Ascending aorta (tissue), 2 donors: ENCODE data around the gene OMD. TPM values are rescaled to one million over a fixed set of nuclear protein-coding genes. Genes with fewer than 3 reads are reported as not detected.

Experiments used
- DNase-seq, 2 donors: peaks; one replicate each; pipeline ENCODE4 v3.0.0-alpha.2; 2019; ENCODE audit warnings: low spot score in 2 of 2
- H3K27ac ChIP-seq, 2 donors: fragments of 200-600 bp; sonication (generic); one replicate each; pipeline ENCODE4 v1.5.1; 2016 to 2017; ENCODE audit warnings: mild to moderate bottlenecking in 1 of 2
- H3K27me3 ChIP-seq: fragments of 200-600 bp; sonication (generic); one replicate; pipeline ENCODE4 v1.5.1; 2017
- H3K36me3 ChIP-seq, 2 donors: fragments of 200-600 bp; sonication (generic); one replicate each; pipeline ENCODE4 v1.5.1; 2016
- H3K4me1 ChIP-seq, 2 donors: fragments of 200-600 bp; sonication (generic); one replicate each; pipeline ENCODE4 v1.5.1; 2016 to 2017; ENCODE audit warnings: mild to moderate bottlenecking in 1 of 2
- H3K4me3 ChIP-seq, 2 donors: fragments of 200-600 bp; sonication (generic); one replicate each; pipeline ENCODE4 v1.5.1; 2016 to 2017; ENCODE audit warnings: mild to moderate bottlenecking in 1 of 2
- H3K9me3 ChIP-seq, 2 donors: fragments of 200-600 bp; sonication (generic); one replicate each; pipeline ENCODE4 v1.5.1; 2016
- intact Hi-C: fragments of 100-400 bp; cut with DNase I; formaldehyde crosslinking; loops from one replicate; pipeline ENCODE4 v1.15.1; 2023
- total RNA-seq: library from RNA; depleted of rRNA; stranded (reverse); fragments of >200 nt; gene quantifications from one replicate; pipeline ENCODE4 v1.1.0, GENCODE V29; 2016
- TF ChIP-seq, protein P1 (sequence below), 3 experiments: fragments of 200-600 bp in 2 of 3; fragments of 450-650 bp in 1 of 3; sonication (generic) in 2 of 3; IDR thresholded peaks; one replicate each; pipeline ENCODE4 v1.5.1; 2016 to 2019; ENCODE audit warnings: antibody characterized with exemption in 3 of 3, mild to moderate bottlenecking in 1 of 3, moderate library complexity in 1 of 3

Gene OMD, protein sequence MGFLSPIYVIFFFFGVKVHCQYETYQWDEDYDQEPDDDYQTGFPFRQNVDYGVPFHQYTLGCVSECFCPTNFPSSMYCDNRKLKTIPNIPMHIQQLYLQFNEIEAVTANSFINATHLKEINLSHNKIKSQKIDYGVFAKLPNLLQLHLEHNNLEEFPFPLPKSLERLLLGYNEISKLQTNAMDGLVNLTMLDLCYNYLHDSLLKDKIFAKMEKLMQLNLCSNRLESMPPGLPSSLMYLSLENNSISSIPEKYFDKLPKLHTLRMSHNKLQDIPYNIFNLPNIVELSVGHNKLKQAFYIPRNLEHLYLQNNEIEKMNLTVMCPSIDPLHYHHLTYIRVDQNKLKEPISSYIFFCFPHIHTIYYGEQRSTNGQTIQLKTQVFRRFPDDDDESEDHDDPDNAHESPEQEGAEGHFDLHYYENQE
- 36.2 TPM for total RNA-seq

DNA sequence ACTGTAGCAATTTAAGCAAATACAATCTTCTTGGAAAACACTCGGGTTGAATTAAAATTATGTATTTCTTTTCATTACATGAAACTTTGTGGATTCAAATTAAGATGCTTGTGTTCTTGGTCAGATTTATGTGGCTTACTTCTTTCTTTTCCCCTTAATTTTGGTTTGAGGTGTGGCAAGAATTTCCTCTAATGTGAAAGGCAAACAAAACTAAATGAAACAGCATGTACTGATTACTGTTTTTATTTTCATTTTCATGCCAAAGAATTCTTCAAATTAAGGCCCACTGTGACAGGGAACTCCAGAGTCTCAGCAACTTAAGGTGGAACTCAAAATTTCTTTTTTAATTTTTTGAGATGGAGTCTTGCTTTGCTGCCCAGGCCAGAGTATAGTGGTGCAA is at the start of gene OMD:
Gene OMD, minus strand, starts transcription at position 132 of the 400 bp plus-strand sequence. CDS start 6,913 bp downstream, outside the sequence.
- H3K9me3 ChIP-seq: no peaks in the 10 kb centered on the region
- no peaks in the 10 kb centered on the region for H3K27me3 ChIP-seq
- TF ChIP-seq, protein P1, sequence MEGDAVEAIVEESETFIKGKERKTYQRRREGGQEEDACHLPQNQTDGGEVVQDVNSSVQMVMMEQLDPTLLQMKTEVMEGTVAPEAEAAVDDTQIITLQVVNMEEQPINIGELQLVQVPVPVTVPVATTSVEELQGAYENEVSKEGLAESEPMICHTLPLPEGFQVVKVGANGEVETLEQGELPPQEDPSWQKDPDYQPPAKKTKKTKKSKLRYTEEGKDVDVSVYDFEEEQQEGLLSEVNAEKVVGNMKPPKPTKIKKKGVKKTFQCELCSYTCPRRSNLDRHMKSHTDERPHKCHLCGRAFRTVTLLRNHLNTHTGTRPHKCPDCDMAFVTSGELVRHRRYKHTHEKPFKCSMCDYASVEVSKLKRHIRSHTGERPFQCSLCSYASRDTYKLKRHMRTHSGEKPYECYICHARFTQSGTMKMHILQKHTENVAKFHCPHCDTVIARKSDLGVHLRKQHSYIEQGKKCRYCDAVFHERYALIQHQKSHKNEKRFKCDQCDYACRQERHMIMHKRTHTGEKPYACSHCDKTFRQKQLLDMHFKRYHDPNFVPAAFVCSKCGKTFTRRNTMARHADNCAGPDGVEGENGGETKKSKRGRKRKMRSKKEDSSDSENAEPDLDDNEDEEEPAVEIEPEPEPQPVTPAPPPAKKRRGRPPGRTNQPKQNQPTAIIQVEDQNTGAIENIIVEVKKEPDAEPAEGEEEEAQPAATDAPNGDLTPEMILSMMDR (IDR thresholded peaks at IDR 0.05): no peak
- no peak for DNase-seq
- peak within 1 kb of the TSS; percentile 63 to 71 for H3K27ac ChIP-seq
- peaks cover 4 to 18% of the 10 kb centered on the region in 2 donors for H3K4me1 ChIP-seq
- H3K36me3 ChIP-seq: no peaks in the 10 kb centered on the region
- H3K4me3 ChIP-seq: peak within 1 kb of the TSS; percentile 34 to 63
- intact Hi-C loops: no loop called here

DNA sequence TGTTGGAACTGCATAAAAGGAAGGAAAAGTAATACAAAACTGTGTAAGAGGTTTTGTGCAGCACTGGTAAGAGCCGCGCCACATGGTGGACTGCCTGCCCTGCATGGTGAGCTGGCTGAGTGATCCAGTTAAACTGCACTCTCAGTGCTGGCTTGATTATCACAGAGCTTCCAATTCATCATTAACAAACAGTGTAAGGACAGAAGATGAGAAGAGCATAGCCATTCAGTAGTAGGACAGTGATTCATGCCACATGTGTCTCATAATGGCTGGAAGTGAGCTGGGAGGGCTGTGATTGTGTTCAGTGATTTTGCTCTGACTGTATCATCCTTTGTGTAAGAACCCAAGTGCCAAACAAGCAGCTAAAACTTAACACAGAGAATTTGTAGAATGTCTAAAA is 43.9 kb upstream of the OMD start:
- peaks cover 8 to 30% of the 10 kb centered on the region in 2 donors for H3K36me3 ChIP-seq
- no peaks in the 10 kb centered on the region for H3K27me3 ChIP-seq
- H3K4me3 ChIP-seq: no peak overlapping the region
- TF ChIP-seq, protein P1 (IDR thresholded peaks at IDR 0.05): no peak
- intact Hi-C loops: no loop called here
- no peak for DNase-seq
- H3K9me3 ChIP-seq: no peaks in the 10 kb centered on the region
- H3K27ac ChIP-seq: peak overlapping the region; percentile 0 to 15
- H3K4me1 ChIP-seq: peaks cover 0 to 13% of the 10 kb centered on the region in 2 donors

DNA sequence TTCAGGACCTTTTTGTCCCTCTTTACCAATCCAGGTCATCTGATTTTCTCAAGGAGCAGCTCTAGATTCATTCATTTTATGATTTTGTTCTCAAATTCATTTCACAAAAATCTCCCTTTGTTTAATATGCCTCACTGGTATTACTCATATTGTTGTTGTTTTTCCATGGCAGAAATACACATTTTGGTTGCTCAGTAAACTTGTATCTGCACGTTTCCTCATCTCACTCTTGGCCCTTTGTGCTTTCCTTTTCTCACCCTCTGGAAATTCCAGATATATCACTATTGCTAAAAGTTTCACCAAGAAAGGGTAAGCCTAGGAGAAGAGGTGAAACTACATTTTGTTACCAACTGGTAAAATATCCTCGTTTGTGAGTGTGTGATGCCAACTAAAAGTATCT is 43.2 kb upstream of the OMD start:
- Histone ChIP-seq H3K27ac (peak overlapping the region; percentile 94 to 95), H3K9me3 (no peaks in the 10 kb centered on the region), H3K4me1 (peaks cover 3 to 19% of the 10 kb centered on the region in 2 donors), H3K27me3 (no peaks in the 10 kb centered on the region), H3K4me3 (no peak overlapping the region), H3K36me3 (peaks cover 4 to 23% of the 10 kb centered on the region in 2 donors)
- no peak for DNase-seq
- TF ChIP-seq, protein P1 (IDR thresholded peaks at IDR 0.05): no peak
- intact Hi-C loops: no loop called here

DNA sequence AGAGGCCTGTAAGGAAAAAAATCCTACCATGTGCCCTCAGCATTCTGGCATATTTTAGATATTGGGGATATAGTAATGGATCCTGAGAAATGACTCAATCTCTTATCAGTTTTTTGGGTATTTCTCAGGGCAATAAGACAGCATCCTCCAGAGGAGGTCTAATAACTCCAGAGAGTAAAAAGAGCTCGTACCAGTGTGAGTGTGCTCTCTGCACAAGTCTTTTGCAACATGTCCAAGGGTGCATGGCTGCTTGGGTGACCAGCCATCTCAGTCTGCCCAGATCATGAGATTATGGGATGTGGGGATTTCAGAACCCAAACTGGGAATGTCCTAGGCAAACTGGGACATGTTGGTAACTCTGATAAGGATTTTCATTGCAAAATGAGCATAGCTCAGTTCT is 42.8 kb upstream of the OMD start:
- Histone ChIP-seq H3K36me3 (peaks cover 0 to 22% of the 10 kb centered on the region in 2 donors), H3K27me3 (no peaks in the 10 kb centered on the region), H3K9me3 (no peaks in the 10 kb centered on the region), H3K4me1 (peaks cover 3 to 22% of the 10 kb centered on the region in 2 donors), H3K4me3 (no peak overlapping the region), H3K27ac (peak overlapping the region; percentile 94 to 95)
- intact Hi-C loops: no loop called here
- DNase-seq: no peak
- TF ChIP-seq, protein P1 (IDR thresholded peaks at IDR 0.05): no peak

DNA sequence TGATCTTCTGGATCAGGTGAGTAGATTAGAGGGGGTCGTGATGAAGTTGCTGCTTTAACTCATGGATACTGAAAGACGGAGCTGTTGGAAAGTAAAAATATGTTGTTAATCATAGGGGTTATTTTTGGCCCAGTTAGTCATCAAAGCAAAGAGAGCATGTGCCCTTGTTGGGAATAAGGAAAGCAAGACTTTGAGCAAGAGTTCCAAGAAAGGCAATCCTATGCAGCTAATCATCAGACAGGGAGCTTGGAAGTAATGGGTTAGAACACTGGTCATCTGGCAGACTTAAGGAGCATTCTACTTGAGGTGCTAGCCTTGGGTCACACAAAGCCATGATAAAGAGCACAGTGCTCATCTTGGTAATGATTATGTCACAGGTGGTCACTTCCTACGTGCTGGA is 39.7 kb upstream of the OMD start:
- DNase-seq: peak in 1 of 2 donors; percentile 73
- no peak overlapping the region for H3K4me3 ChIP-seq
- peak overlapping the region; percentile 94 to 95 for H3K27ac ChIP-seq
- TF ChIP-seq, protein P1 (IDR thresholded peaks at IDR 0.05): no peak
- peaks cover 0 to 22% of the 10 kb centered on the region in 2 donors for H3K36me3 ChIP-seq
- peaks cover 3 to 22% of the 10 kb centered on the region in 2 donors for H3K4me1 ChIP-seq
- H3K27me3 ChIP-seq: no peaks in the 10 kb centered on the region
- H3K9me3 ChIP-seq: no peaks in the 10 kb centered on the region
- intact Hi-C loops: loop anchor here (1.0 to 5.0 kb wide), 4 partner anchors 15 to 72 kb away; no protein-coding TSS in a partner anchor
